Stimulated activated naive CD8-positive, alpha-beta T cell treated with anti-CD3 and anti-CD28 coated beads, Interleukin-15, amount 100 ng/mL, for 72 hours (primary cell): ENCODE measurements around the gene PARP16.
A peak's percentile ranks its signal among the peaks of the same experiment; 100 is the strongest.
"Not testable (repeated sequence)": the region's sequence is repeated elsewhere in the genome, so short reads cannot be mapped to it uniquely, and the experiment has no call there.

Experiments used
- ATAC-seq: fragments of 150-1000 bp; cut with Tn5 transposase; 2 replicates; pipeline ENCODE4 v1.10.0; 2021; ENCODE audit warnings: mild to moderate bottlenecking, moderate library complexity
- DNase-seq, 2 donors: peaks; one replicate each; pipeline ENCODE4 v3.0.0; 2021 to 2022
- H3K27ac Mint-ChIP-seq, 2 donors: one replicate each; pipeline ENCODE4 v1.8.0; 2022; ENCODE audit warnings: mild to moderate bottlenecking in 2 of 2, mixed read lengths in 2 of 2, moderate library complexity in 2 of 2
- H3K27me3 Mint-ChIP-seq: one replicate; pipeline ENCODE4 v1.8.0; 2022; ENCODE audit warnings: mixed read lengths
- H3K4me1 Mint-ChIP-seq: one replicate; pipeline ENCODE4 v1.8.0; 2022; ENCODE audit warnings: mild to moderate bottlenecking, mixed read lengths
- H3K4me3 Mint-ChIP-seq, 2 donors: one replicate each; pipeline ENCODE4 v1.8.0; 2022; ENCODE audit warnings: mild to moderate bottlenecking in 2 of 2, mixed read lengths in 2 of 2, moderate library complexity in 1 of 2
- H3K9me3 Mint-ChIP-seq, 2 donors: one replicate each; pipeline ENCODE4 v1.8.0; 2022; ENCODE audit warnings: mixed read lengths in 2 of 2

Gene PARP16

GRCh38 chr15:65236443-65236842 lies 50.2 kb downstream of the PARP16 start:
- ATAC-seq, DNase-seq, H3K9me3 Mint-ChIP-seq, H3K27me3 Mint-ChIP-seq, H3K4me3 Mint-ChIP-seq, H3K27ac Mint-ChIP-seq, H3K4me1 Mint-ChIP-seq: not testable (repeated sequence)

- Mint-ChIP-seq H3K9me3 (peaks cover 7 to 10% of the 10 kb centered on the region in 2 donors), H3K27me3 (no peaks in the 10 kb centered on the region), H3K4me3 (no peak overlapping the region), H3K4me1 (peaks cover 9% of the 10 kb centered on the region), H3K27ac (no peak overlapping the region)
- ATAC-seq, result no peak
- DNase-seq, result no peak
Measured at GRCh38 chr15:65233696-65234095, 53.0 kb downstream of the PARP16 start.

DNA sequence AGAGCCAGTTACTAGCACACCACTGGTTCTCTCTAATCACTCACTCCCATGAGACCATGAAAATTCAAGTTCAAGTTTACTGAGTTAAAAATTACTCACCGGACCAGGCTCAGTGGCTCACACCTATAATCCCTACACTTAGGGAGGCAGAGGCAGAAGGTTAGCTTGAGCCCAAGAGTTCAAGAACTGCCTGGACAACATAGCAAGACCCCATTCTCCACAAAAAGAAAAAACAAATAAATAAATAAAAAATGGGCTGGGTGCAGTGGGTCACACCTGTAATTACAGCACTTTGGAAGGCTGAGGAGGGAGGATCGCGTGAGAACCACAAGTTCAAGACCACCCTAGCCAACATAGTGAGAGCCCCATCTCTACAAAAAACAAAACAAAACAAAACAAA lies 54.2 kb downstream of the PARP16 start:
- H3K9me3 Mint-ChIP-seq, result peaks cover 6% of the 10 kb centered on the region in 2 donors
- no peak overlapping the region for H3K27ac Mint-ChIP-seq
- H3K27me3 Mint-ChIP-seq, result no peaks in the 10 kb centered on the region
- no peak overlapping the region for H3K4me3 Mint-ChIP-seq
- peaks cover 7% of the 10 kb centered on the region for H3K4me1 Mint-ChIP-seq
- no peak for ATAC-seq
- no peak for DNase-seq

- DNase-seq (no peak), ATAC-seq (no peak)
- no peak overlapping the region for H3K27ac Mint-ChIP-seq
- H3K4me1 Mint-ChIP-seq, result no peaks in the 10 kb centered on the region
- no peak overlapping the region for H3K4me3 Mint-ChIP-seq
- no peaks in the 10 kb centered on the region for H3K27me3 Mint-ChIP-seq
- no peaks in the 10 kb centered on the region for H3K9me3 Mint-ChIP-seq
Measured at GRCh38 chr15:65231306-65231705, 55.4 kb downstream of the PARP16 start.

DNA sequence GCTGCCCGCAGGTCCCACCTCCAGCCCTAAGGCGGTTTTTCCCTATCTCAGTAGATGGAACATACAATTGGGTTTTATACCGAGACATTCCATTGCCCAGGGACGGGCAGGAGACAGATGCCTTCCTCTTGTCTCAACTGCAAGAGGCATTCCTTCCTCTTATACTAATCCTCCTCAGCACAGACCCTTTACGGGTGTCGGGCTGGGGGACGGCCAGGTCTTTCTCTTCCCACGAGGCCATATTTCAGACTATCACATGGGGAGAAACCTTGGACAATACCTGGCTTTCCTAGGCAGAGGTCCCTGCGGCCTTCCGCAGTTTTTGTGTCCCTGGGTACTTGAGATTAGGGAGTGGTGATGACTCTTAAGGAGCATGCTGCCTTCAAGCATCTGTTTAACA lies 59.8 kb downstream of the PARP16 start:
- H3K4me1 Mint-ChIP-seq, ATAC-seq, H3K4me3 Mint-ChIP-seq, DNase-seq, H3K9me3 Mint-ChIP-seq, H3K27me3 Mint-ChIP-seq, H3K27ac Mint-ChIP-seq: not testable (repeated sequence)

DNA sequence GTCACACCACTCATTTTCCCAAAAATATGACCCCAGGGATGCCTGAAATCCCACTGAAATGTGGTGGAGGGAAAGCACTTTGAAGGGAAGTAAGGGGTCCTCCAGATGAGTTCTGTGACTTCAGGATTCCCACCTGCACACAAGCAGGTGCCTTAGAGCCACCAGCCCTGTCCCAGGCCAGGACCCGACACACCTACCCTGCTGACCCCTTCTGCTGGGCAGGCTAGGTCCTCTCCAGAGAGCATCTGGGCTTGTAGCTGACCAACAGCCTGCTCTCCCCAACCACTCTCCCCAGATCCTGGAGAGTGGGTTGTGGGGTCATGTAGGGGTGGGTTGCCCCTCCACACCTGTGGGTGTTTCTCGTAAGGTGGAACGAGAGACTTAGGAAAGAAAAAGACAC lies 60.5 kb downstream of the PARP16 start:
- DNase-seq (no peak), ATAC-seq (no peak)
- no peak overlapping the region for H3K4me3 Mint-ChIP-seq
- H3K4me1 Mint-ChIP-seq, result no peaks in the 10 kb centered on the region
- no peaks in the 10 kb centered on the region for H3K9me3 Mint-ChIP-seq
- H3K27me3 Mint-ChIP-seq, result no peaks in the 10 kb centered on the region
- H3K27ac Mint-ChIP-seq, result no peak overlapping the region

- no peak for DNase-seq
- Mint-ChIP-seq H3K4me3 (no peak overlapping the region), H3K27ac (no peak overlapping the region), H3K9me3 (no peaks in the 10 kb centered on the region), H3K4me1 (peaks cover 7% of the 10 kb centered on the region), H3K27me3 (no peaks in the 10 kb centered on the region)
- ATAC-seq, result no peak
Measured at GRCh38 chr15:65223996-65224395, 62.7 kb downstream of the PARP16 start.

GRCh38 chr15:65222891-65223290 lies 63.8 kb downstream of the PARP16 start:
- no peak for ATAC-seq
- H3K27ac Mint-ChIP-seq, result no peak overlapping the region
- no peak overlapping the region for H3K4me3 Mint-ChIP-seq
- no peaks in the 10 kb centered on the region for H3K27me3 Mint-ChIP-seq
- H3K4me1 Mint-ChIP-seq, result peaks cover 18% of the 10 kb centered on the region
- no peak for DNase-seq
- no peaks in the 10 kb centered on the region for H3K9me3 Mint-ChIP-seq

DNA sequence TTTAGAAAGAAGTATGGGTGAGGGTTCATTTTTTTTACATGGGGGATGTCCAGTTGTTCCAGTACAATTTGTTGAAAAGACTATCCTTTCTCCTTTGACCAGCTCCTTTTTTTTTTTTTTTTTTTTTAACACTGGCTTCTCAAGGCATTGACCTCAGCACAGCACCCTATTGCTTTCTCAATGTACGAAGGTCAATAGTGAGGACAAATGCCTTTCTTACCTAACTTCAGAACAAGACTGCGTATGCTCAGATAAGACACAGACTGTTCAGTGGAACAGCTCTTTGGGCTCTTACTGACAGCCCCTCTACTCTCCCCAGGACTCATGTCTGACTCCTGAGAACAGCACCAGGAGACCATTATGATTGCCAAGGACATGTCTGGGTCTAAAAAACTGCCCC lies 65.0 kb downstream of the PARP16 start:
- no peak for ATAC-seq

GRCh38 chr15:65219137-65219536 lies 67.5 kb downstream of the PARP16 start:
- Mint-ChIP-seq H3K4me3 (peak overlapping the region in 1 of 2 donors; percentile 28), H3K27me3 (no peaks in the 10 kb centered on the region), H3K27ac (peak overlapping the region in 1 of 2 donors; percentile 4), H3K4me1 (peaks cover 25% of the 10 kb centered on the region), H3K9me3 (no peaks in the 10 kb centered on the region)
- DNase-seq (no peak), ATAC-seq (no peak)

More for the DNA sequence above, 65.0 kb downstream of the PARP16 start:
- peaks cover 25% of the 10 kb centered on the region for H3K4me1 Mint-ChIP-seq
- no peaks in the 10 kb centered on the region for H3K9me3 Mint-ChIP-seq
- peak overlapping the region in 1 of 2 donors; percentile 52 for H3K27ac Mint-ChIP-seq
- no peak overlapping the region for H3K4me3 Mint-ChIP-seq
- no peaks in the 10 kb centered on the region for H3K27me3 Mint-ChIP-seq
- DNase-seq, result no peak

DNA sequence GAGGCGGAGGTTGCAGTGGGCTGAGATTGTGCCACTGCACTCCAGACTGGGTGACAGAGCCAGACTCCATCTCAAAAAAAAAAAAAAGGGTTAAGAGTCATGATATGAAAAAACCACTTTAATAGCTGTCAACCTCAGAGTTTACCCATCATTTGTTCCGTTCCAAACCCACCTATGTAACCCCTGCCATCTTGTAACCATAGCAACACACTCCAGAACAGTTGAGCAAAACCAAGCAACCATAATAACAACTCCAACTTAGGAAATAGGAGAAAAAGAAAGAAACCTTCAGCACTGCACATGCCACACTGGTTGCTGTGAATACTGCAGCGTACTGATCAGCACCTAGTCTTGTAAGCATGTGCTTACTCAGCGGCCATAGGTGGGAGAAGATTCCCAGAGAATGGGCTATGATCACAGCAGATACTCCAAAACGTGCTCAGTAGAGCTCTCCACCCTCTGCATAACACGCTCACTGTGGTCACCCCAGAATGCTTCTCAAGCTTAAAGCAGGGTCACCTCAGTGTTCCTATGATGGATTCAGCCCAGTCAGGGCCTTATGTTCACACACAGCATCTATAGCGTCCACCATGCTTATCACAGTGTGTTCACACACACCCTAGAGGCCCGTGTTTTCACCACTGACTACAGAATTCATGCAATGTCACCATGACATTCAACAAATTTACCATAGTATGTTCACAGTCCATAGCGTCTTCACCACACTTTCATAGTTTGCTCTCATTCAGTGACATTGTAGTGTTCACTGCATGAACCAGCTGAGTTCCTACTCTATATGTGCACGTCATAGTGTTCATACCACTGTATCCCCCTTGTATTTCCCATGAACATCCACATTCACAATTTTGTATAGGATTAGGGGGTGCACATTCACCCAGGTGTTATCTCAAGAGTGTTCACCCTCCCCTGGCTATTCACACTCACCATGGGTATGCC lies 68.9 kb downstream of the PARP16 start:
- Mint-ChIP-seq H3K27ac (peak overlapping the region; percentile 44 to 85), H3K4me1 (peaks cover 25% of the 10 kb centered on the region), H3K9me3 (no peaks in the 10 kb centered on the region), H3K27me3 (no peaks in the 10 kb centered on the region), H3K4me3 (peak overlapping the region; percentile 19 to 31)
- peak in 1 of 2 donors; percentile 18 for DNase-seq
- ATAC-seq, result peak; percentile 81

- Mint-ChIP-seq H3K4me1 (peaks cover 33% of the 10 kb centered on the region), H3K27ac (no peak overlapping the region), H3K9me3 (no peaks in the 10 kb centered on the region), H3K4me3 (no peak overlapping the region), H3K27me3 (no peaks in the 10 kb centered on the region)
- DNase-seq (no peak), ATAC-seq (no peak)
Measured at GRCh38 chr15:65215496-65215895, 71.2 kb downstream of the PARP16 start.

GRCh38 chr15:65214010-65214409 lies 72.7 kb downstream of the PARP16 start:
- DNase-seq (no peak), ATAC-seq (no peak)
- Mint-ChIP-seq H3K4me1 (peaks cover 26% of the 10 kb centered on the region), H3K27ac (no peak overlapping the region), H3K27me3 (no peaks in the 10 kb centered on the region), H3K4me3 (no peak overlapping the region), H3K9me3 (no peaks in the 10 kb centered on the region)

GRCh38 chr15:65213241-65213640 lies 73.4 kb downstream of the PARP16 start:
- Mint-ChIP-seq H3K4me1 (peaks cover 18% of the 10 kb centered on the region), H3K27me3 (no peaks in the 10 kb centered on the region), H3K9me3 (no peaks in the 10 kb centered on the region), H3K27ac (no peak overlapping the region), H3K4me3 (no peak overlapping the region)
- DNase-seq, result no peak
- ATAC-seq, result no peak

- DNase-seq (peak; percentile 38 to 57), ATAC-seq (peak; percentile 90)
- no peaks in the 10 kb centered on the region for H3K27me3 Mint-ChIP-seq
- peak overlapping the region in 1 of 2 donors; percentile 68 for H3K27ac Mint-ChIP-seq
- no peaks in the 10 kb centered on the region for H3K9me3 Mint-ChIP-seq
- peaks cover 8% of the 10 kb centered on the region for H3K4me1 Mint-ChIP-seq
- no peak overlapping the region for H3K4me3 Mint-ChIP-seq
Measured at GRCh38 chr15:65212097-65212496, 74.6 kb downstream of the PARP16 start.

GRCh38 chr15:65211482-65211982 lies 75.2 kb downstream of the PARP16 start:
- Mint-ChIP-seq H3K4me3 (no peak overlapping the region), H3K27me3 (no peaks in the 10 kb centered on the region), H3K4me1 (peaks cover 8% of the 10 kb centered on the region), H3K27ac (no peak overlapping the region), H3K9me3 (no peaks in the 10 kb centered on the region)
- ATAC-seq (no peak), DNase-seq (no peak)
